Amniotic epithelial cell (primary cell): ENCODE measurements around the gene SIL1.
"Not testable (repeated sequence)": the region's sequence is repeated elsewhere in the genome, so short reads cannot be mapped to it uniquely, and the experiment has no call there.

Experiments used
- DNase-seq: peaks from one replicate; pipeline ENCODE4 v3.0.0-alpha.2; 2010; ENCODE audit warnings: low read depth

Gene SIL1

GRCh38 chr5:139174382-139174781 is 23.8 kb downstream of the SIL1 start:
- DNase-seq: not testable (repeated sequence)

- no peak for DNase-seq
Observed at GRCh38 chr5:139171779-139172404, 26.3 kb downstream of the SIL1 start.

GRCh38 chr5:139167952-139168720 is 30.0 kb downstream of the SIL1 start:
- DNase-seq: no peak

- DNase-seq: no peak
Observed at GRCh38 chr5:139167533-139167932, 30.6 kb downstream of the SIL1 start.

GRCh38 chr5:139167063-139167462 is 31.1 kb downstream of the SIL1 start:
- DNase-seq: no peak

- DNase-seq: not testable (repeated sequence)
Observed at GRCh38 chr5:139164897-139165296, 33.3 kb downstream of the SIL1 start.

GRCh38 chr5:139164020-139164419 is 34.1 kb downstream of the SIL1 start:
- DNase-seq: no peak

- no peak for DNase-seq
Observed at GRCh38 chr5:139162448-139162847, 35.7 kb downstream of the SIL1 start.

GRCh38 chr5:139158791-139159190 is 39.4 kb downstream of the SIL1 start:
- no peak for DNase-seq

GRCh38 chr5:139157556-139157955 is 40.6 kb downstream of the SIL1 start:
- no peak for DNase-seq

- no peak for DNase-seq
Observed at GRCh38 chr5:139156814-139157213, 41.4 kb downstream of the SIL1 start.

- no peak for DNase-seq
Observed at GRCh38 chr5:139155333-139155732, 42.8 kb downstream of the SIL1 start.

- DNase-seq: no peak
Observed at GRCh38 chr5:139151902-139152301, 46.3 kb downstream of the SIL1 start.

GRCh38 chr5:139150367-139150999 is 47.7 kb downstream of the SIL1 start:
- no peak for DNase-seq

- DNase-seq: peak; percentile 96
Observed at GRCh38 chr5:139149477-139150199, 48.5 kb downstream of the SIL1 start.

GRCh38 chr5:139148986-139149385 is 49.2 kb downstream of the SIL1 start:
- no peak for DNase-seq

GRCh38 chr5:139148306-139148705 is 49.9 kb downstream of the SIL1 start:
- no peak for DNase-seq

GRCh38 chr5:139147483-139148087 is 50.6 kb downstream of the SIL1 start:
- DNase-seq: peak; percentile 78

- no peak for DNase-seq
Observed at GRCh38 chr5:139146809-139147482, 51.2 kb downstream of the SIL1 start.

- DNase-seq: peak; percentile 79
Observed at GRCh38 chr5:139141446-139142204, 56.5 kb downstream of the SIL1 start.

GRCh38 chr5:139140591-139141071 is 57.5 kb downstream of the SIL1 start:
- no peak for DNase-seq
